B cell (primary cell): Measurements from ENCODE around the gene ACTR5. TPM values are rescaled to one million over a fixed set of nuclear protein-coding genes. Genes with fewer than 3 reads are reported as not detected.

Source experiments
- ATAC-seq: fragments of 200-7000 bp; cut with Tn5 transposase; one replicate; pipeline ENCODE4 v1.10.0; 2021; ENCODE audit warnings: low read depth, mild to moderate bottlenecking, moderate number of reproducible peaks, moderate library complexity
- CTCF ChIA-PET: fragments of 350-600 bp; sonication (Branson Sonifier 250); formaldehyde crosslinking; loops from one replicate; lab custom pipeline; 2021; ENCODE audit warnings: antibody characterized with exemption, inconsistent platforms; lab: Charles Lee
- POLR2A ChIA-PET: fragments of 350-600 bp; sonication (Branson Sonifier 250); formaldehyde crosslinking; loops from one replicate; lab custom pipeline; 2021; ENCODE audit warnings: antibody characterized with exemption; lab: Charles Lee
- DNase-seq: peaks from one replicate; pipeline ENCODE4 v3.0.0; 2013
- H2AFZ ChIP-seq: 2 replicates; pipeline ENCODE4 v1.6.1; 2012; ENCODE audit warnings: mild to moderate bottlenecking, low read depth, low read length; ENCODE audit not compliant: insufficient read depth, poor library complexity, severe bottlenecking
- H3K27ac ChIP-seq, 2 donors: 1 replicate in 1 of 2; 2 replicates in 1 of 2; pipeline ENCODE4 v1.5.1; 2012 to 2013; ENCODE audit warnings: low read length in 2 of 2, mild to moderate bottlenecking in 2 of 2, moderate library complexity in 1 of 2
- H3K27me3 ChIP-seq, 4 experiments: fragments of 200-600 bp in 1 of 4; sonication (generic) in 1 of 4; replicated peaks in 1 of 4; 1 replicate in 2 of 4; 2 replicates in 2 of 4; pipeline versions ENCODE4 v1.6.1 to v1.7.0; 2013 to 2016; ENCODE audit warnings: low read length in 3 of 4, mild to moderate bottlenecking in 2 of 4, mixed read lengths in 1 of 4, moderate library complexity in 1 of 4; ENCODE audit not compliant: insufficient read depth in 4 of 4, control insufficient read depth in 3 of 4; ENCODE audit errors: control extremely low read depth in 1 of 4
- H3K36me3 ChIP-seq, 2 experiments: replicated peaks in 1 of 2; 1 replicate in 1 of 2; 2 replicates in 1 of 2; pipeline versions ENCODE4 v1.6.1 to v1.7.1; 2013; ENCODE audit warnings: low read length in 1 of 2; ENCODE audit not compliant: insufficient read depth in 2 of 2, control insufficient read depth in 1 of 2; ENCODE audit errors: control extremely low read depth in 1 of 2, extremely low read depth in 1 of 2
- H3K4me1 ChIP-seq, 2 donors: fragments of 200-600 bp in 1 of 2; sonication (generic) in 1 of 2; 1 replicate in 1 of 2; 2 replicates in 1 of 2; pipeline versions ENCODE4 v1.5.1 to v1.6.1; 2013 to 2017; ENCODE audit warnings: low read length in 2 of 2; ENCODE audit not compliant: control insufficient read depth in 2 of 2, insufficient read depth in 2 of 2
- H3K4me2 ChIP-seq: replicated peaks from 2 replicates; pipeline ENCODE3; 2012; ENCODE audit warnings: mild to moderate bottlenecking, low read depth, low read length; ENCODE audit not compliant: poor library complexity, severe bottlenecking
- H3K4me3 ChIP-seq, 5 experiments: fragments of 200-600 bp in 1 of 5; sonication (generic) in 1 of 5; 1 replicate in 3 of 5; 2 replicates in 2 of 5; pipeline versions ENCODE4 v1.5.1 to v1.7.0; 2011 to 2016; ENCODE audit warnings: low read length in 4 of 5, mild to moderate bottlenecking in 4 of 5, low read depth in 2 of 5, control low read depth in 1 of 5, moderate library complexity in 1 of 5; ENCODE audit not compliant: insufficient read depth in 1 of 5; ENCODE audit errors: control extremely low read depth in 1 of 5, extremely low read depth in 1 of 5
- H3K79me2 ChIP-seq: fragments of 200-600 bp; sonication (generic); one replicate; pipeline ENCODE4 v1.6.0; 2016; ENCODE audit warnings: low read length; ENCODE audit not compliant: control insufficient read depth, insufficient read depth
- H3K9ac ChIP-seq: fragments of 200-600 bp; sonication (generic); 2 replicates; pipeline ENCODE4 v1.6.1; 2017; ENCODE audit warnings: mild to moderate bottlenecking, low read length, moderate library complexity
- H3K9me3 ChIP-seq, 3 donors: one replicate each; pipeline versions ENCODE4 v1.6.1 to v1.7.1; 2013; ENCODE audit warnings: low read length in 2 of 3; ENCODE audit not compliant: control insufficient read depth in 2 of 3, insufficient read depth in 1 of 3; ENCODE audit errors: control extremely low read depth in 1 of 3
- H4K20me1 ChIP-seq: 2 replicates; pipeline ENCODE4 v1.6.0; 2012; ENCODE audit warnings: mild to moderate bottlenecking, low read length; ENCODE audit not compliant: insufficient read depth, control insufficient read depth, poor library complexity, severe bottlenecking
- H3K27ac Mint-ChIP-seq: one replicate; pipeline ENCODE4 v1.8.0; 2021; ENCODE audit warnings: mixed read lengths
- H3K27me3 Mint-ChIP-seq: one replicate; pipeline ENCODE4 v1.8.0; 2021; ENCODE audit warnings: mixed read lengths
- H3K4me1 Mint-ChIP-seq: one replicate; pipeline ENCODE4 v1.8.0; 2021; ENCODE audit warnings: mixed read lengths
- H3K4me3 Mint-ChIP-seq: one replicate; pipeline ENCODE4 v1.8.0; 2021; ENCODE audit warnings: mixed read lengths
- H3K9me3 Mint-ChIP-seq: one replicate; pipeline ENCODE4 v1.8.0; 2022; ENCODE audit warnings: mixed read lengths; ENCODE audit not compliant: insufficient read depth
- CTCF ChIP-seq: fragments of 200-600 bp; IDR thresholded peaks from one replicate; pipeline ENCODE4 v1.8.0; 2022; ENCODE audit warnings: antibody characterized with exemption, mild to moderate bottlenecking
- EZH2 ChIP-seq: IDR thresholded peaks from 2 replicates; pipeline ENCODE4 v1.6.1; 2012; ENCODE audit warnings: borderline replicate concordance, low read depth, mild to moderate bottlenecking, moderate library complexity, low read length; ENCODE audit not compliant: insufficient read depth, poor library complexity, severe bottlenecking
- WGBS: methylation state at CpG from one replicate; pipeline ENCODE4 v1.1.5; 2013; ENCODE audit warnings: missing lambda C conversion rate; ENCODE audit not compliant: insufficient coverage; 5-methylcytosine and 5-hydroxymethylcytosine counted together
- intact Hi-C: fragments of 100-400 bp; cut with micrococcal nuclease; formaldehyde crosslinking; loops from one replicate; pipeline ENCODE4 v1.10.0; 2022
- polyA plus RNA-seq: library from polyadenylated mRNA; depleted of rRNA; stranded (reverse); fragments of >200 nt; gene quantifications from 2 replicates; pipeline ENCODE4 v1.2.3, GENCODE V29; 2012
- total RNA-seq, 2 donors: library from RNA; stranded (reverse); fragments of 120-200 nt in 1 of 2; gene quantifications; 1 replicate in 1 of 2; 2 replicates in 1 of 2; pipeline versions ENCODE4 v1.2.3 to v1.2.4, GENCODE V29; 2013 to 2022

ACTR5 gene
- total and polyA plus RNA-seq, 2 donors (not counting 1 experiment from before 2014, with no cell fraction given) = 15.4 to 18.0 TPM

GRCh38 chr20:38789503-38790199 lies 41.4 kb downstream of the ACTR5 start:
- no peak overlapping the region for H3K27ac ChIP-seq
- CTCF ChIA-PET = interaction anchor here (0.7 to 3.1 kb wide), 25 partner anchors 10 to 260 kb away, joined by 3 to 20 read pairs (median 4); partner anchors contain the start of genes ACTR5 and PPP1R16B
- H4K20me1 ChIP-seq = no peaks in the 10 kb centered on the region
- H2AFZ ChIP-seq = peak overlapping the region; percentile 60
- no peak overlapping the region for H3K9ac ChIP-seq
- no peak overlapping the region for H3K4me3 Mint-ChIP-seq
- no peak for DNase-seq
- POLR2A ChIA-PET = interaction anchor here (0.5 kb wide), 1 partner anchor 155 kb away, joined by 3 read pairs; no protein-coding TSS in a partner anchor
- no peaks in the 10 kb centered on the region for H3K27me3 Mint-ChIP-seq
- no peaks in the 10 kb centered on the region for H3K27me3 ChIP-seq
- no peak for ATAC-seq
- intact Hi-C loops = loop anchor here (2.0 kb wide), 1 partner anchor 15 kb away; the partner anchor contains the start of gene PPP1R16B
- no peaks in the 10 kb centered on the region for H3K79me2 ChIP-seq
- H3K27ac Mint-ChIP-seq = no peak overlapping the region
- WGBS = 97% methylated on average over 3 of the region's 7 CpGs
- no peak for TF ChIP-seq EZH2
- TF ChIP-seq CTCF = no peak
- H3K36me3 ChIP-seq = no peaks in the 10 kb centered on the region
- H3K9me3 Mint-ChIP-seq = no peaks in the 10 kb centered on the region
- no peak overlapping the region for H3K4me2 ChIP-seq
- H3K9me3 ChIP-seq = no peaks in the 10 kb centered on the region
- no peak overlapping the region for H3K4me3 ChIP-seq
- H3K4me1 Mint-ChIP-seq = peaks cover 3% of the 10 kb centered on the region
- peaks cover 3 to 4% of the 10 kb centered on the region in 2 donors for H3K4me1 ChIP-seq
